Stimulated activated naive CD8-positive, alpha-beta T cell treated with anti-CD3 and anti-CD28 coated beads, Interleukin-15, Interleukin-2, amounts not matched to agents 100 ng/mL and 50 ng/mL, for 24 hours (primary cell): Measurements from ENCODE around the gene TENM4.

Experiments used
- H3K27ac Mint-ChIP-seq: one replicate; pipeline ENCODE4 v1.8.0; 2021; ENCODE audit warnings: mild to moderate bottlenecking, mixed read lengths
- H3K27me3 Mint-ChIP-seq: one replicate; pipeline ENCODE4 v1.8.0; 2021; ENCODE audit warnings: mixed read lengths
- H3K36me3 Mint-ChIP-seq: one replicate; pipeline ENCODE4 v1.8.0; 2021; ENCODE audit warnings: low read depth, mixed read lengths
- H3K4me1 Mint-ChIP-seq: one replicate; pipeline ENCODE4 v1.8.0; 2021; ENCODE audit warnings: low read depth, mixed read lengths
- H3K4me3 Mint-ChIP-seq: one replicate; pipeline ENCODE4 v1.8.0; 2021; ENCODE audit warnings: mild to moderate bottlenecking, mixed read lengths
- H3K9me3 Mint-ChIP-seq: one replicate; pipeline ENCODE4 v1.8.0; 2021; ENCODE audit warnings: mixed read lengths

The TENM4 gene

DNA sequence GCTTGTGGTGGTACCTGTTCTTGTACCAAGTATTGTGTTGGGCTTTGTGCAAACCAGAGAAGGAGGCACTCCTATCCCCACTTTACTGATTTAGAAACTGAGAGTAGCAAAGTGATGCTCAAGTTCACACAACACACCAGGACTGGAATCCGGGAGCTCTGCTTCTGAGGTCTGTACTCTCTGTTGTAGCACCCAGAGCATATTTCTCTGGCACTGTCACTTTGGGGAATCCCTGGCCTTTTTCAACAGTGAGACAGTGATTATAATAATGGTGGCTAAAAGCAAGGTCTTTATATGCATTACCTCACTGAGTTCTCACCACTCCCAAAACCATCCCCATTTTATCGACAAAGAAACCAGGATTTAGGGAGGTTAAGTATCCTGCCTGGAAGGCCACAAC is 362.4 kb downstream of the TENM4 start:
- Mint-ChIP-seq H3K36me3 (no peaks in the 10 kb centered on the region), H3K27ac (no peak overlapping the region), H3K9me3 (peaks cover 6% of the 10 kb centered on the region), H3K4me1 (no peaks in the 10 kb centered on the region), H3K4me3 (no peak overlapping the region), H3K27me3 (peaks cover 4% of the 10 kb centered on the region)

DNA sequence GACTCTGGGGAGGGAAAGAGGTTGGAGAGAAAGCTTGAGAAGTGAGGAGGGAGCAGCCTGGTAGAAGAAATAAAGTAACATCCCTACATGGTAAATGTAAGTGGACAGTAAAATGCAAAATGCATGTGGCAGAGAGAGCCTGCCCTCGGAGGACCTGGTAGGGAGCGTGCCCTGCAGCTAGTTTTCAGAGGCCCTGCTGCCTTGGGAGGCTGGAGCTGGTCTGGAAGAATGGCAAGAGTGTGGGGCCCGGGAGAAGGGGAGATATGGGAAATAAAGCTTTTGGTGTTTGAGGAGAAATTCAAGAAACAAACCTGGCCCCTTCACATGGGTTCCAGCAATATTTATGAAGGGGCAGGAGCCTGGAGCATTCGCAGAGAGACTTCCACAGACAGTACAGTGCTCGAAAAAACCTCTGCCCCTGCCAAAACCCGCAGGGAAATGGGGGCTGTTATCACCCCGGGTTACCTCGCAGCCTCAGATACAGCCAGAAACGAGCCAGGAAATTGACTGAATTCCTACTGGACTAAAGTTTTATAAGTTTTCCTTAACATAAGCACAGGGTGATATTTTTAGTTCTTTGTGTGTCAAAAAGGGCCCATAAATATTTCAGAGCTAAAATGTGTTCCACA is 363.0 kb downstream of the TENM4 start:
- no peaks in the 10 kb centered on the region for H3K4me1 Mint-ChIP-seq
- no peak overlapping the region for H3K4me3 Mint-ChIP-seq
- H3K27me3 Mint-ChIP-seq: peaks cover 7% of the 10 kb centered on the region
- H3K27ac Mint-ChIP-seq: no peak overlapping the region
- peaks cover 6% of the 10 kb centered on the region for H3K9me3 Mint-ChIP-seq
- H3K36me3 Mint-ChIP-seq: no peaks in the 10 kb centered on the region

DNA sequence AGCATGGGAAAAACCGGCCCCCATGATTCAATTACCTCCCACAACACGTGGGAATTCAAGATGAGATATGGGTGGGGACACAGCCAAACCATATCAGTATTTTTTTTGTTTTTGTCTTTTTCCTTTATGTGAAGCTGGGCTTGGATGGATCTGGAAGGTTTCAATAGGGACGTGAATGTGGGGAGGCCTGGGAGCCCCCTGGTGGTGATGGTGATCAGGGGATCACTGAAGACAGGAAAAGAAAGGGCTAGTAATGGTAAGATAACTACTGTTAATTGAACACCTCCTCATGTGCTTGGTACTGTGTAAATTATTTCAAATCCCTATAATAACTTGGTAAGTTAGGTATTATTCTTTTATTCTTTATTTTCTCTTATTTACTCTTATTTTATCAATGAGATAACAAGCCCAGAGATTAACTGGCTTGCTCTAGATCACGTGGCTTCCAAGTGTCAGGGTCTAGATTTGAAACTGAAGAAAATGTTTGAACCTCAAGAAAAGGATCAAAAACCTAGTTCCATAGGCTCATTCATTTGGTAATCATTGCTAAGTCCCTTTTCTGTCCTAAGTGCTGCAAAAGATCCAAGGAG is 364.2 kb downstream of the TENM4 start:
- H3K36me3 Mint-ChIP-seq: no peaks in the 10 kb centered on the region
- peaks cover 7% of the 10 kb centered on the region for H3K27me3 Mint-ChIP-seq
- H3K9me3 Mint-ChIP-seq: peaks cover 6% of the 10 kb centered on the region
- no peak overlapping the region for H3K4me3 Mint-ChIP-seq
- H3K4me1 Mint-ChIP-seq: no peaks in the 10 kb centered on the region
- H3K27ac Mint-ChIP-seq: no peak overlapping the region

DNA sequence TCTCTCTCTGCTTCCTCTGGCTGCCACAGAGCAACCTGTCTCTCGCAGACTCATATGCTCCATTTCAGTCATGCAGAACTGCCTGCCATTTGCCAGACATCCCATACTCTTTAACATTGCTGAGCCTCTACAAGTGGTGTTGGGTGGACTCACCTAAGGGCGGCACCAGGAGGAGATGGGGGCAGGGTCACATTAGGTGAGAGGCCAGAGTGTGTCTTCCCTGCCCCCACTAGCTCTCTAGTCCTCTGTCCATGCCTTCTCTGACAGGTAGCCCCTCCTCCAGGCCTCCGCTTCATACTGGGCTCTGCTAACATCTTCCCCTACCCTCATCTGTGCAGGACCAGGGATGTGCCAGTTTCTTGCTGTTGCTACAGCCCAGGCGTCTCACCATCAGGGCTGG is 366.3 kb downstream of the TENM4 start:
- no peak overlapping the region for H3K27ac Mint-ChIP-seq
- no peaks in the 10 kb centered on the region for H3K36me3 Mint-ChIP-seq
- no peak overlapping the region for H3K4me3 Mint-ChIP-seq
- peaks cover 7% of the 10 kb centered on the region for H3K27me3 Mint-ChIP-seq
- H3K4me1 Mint-ChIP-seq: no peaks in the 10 kb centered on the region
- peaks cover 6% of the 10 kb centered on the region for H3K9me3 Mint-ChIP-seq

DNA sequence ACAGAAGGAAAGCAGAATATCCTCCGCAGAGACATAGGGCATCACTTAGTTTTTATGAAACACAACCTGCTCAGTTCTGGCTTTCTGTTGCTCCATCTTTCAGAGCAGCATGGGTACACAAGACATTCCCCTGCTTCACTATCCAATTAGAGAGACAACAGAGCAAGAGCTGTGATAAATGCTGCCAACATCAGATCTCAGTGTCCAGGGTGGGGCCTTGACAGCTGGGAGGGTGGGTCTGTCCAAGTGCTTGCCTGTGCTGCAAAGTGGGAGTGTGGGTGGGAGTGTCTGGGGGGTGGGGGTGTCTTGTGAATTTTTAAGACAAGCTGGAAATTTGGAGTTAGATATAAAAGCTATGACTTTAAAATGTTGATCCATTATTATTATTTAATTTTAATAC is 369.6 kb downstream of the TENM4 start:
- H3K9me3 Mint-ChIP-seq: peaks cover 2% of the 10 kb centered on the region
- no peak overlapping the region for H3K27ac Mint-ChIP-seq
- H3K4me3 Mint-ChIP-seq: no peak overlapping the region
- no peaks in the 10 kb centered on the region for H3K4me1 Mint-ChIP-seq
- peaks cover 9% of the 10 kb centered on the region for H3K27me3 Mint-ChIP-seq
- H3K36me3 Mint-ChIP-seq: no peaks in the 10 kb centered on the region

DNA sequence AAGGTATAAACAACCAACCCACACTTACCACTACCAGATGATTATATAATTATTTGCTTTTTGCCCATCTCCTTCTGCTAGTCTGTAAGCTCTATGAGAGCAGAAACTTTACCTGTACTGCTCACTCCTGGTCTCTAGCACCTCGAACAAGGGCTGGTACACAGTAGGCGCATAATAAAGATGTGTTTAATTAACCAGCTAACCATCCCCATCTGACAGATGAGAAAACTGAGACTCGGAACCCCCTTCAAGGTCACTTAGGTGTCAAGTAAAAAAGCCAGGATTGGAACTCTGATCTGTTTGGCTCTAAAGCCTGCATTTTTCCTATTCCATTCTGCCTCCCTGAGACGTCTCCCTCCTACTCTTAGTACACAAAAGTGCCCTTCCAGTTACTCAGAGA is 370.3 kb downstream of the TENM4 start:
- Mint-ChIP-seq H3K4me1 (no peaks in the 10 kb centered on the region), H3K4me3 (no peak overlapping the region), H3K27me3 (peaks cover 9% of the 10 kb centered on the region), H3K36me3 (no peaks in the 10 kb centered on the region), H3K9me3 (no peaks in the 10 kb centered on the region), H3K27ac (no peak overlapping the region)

DNA sequence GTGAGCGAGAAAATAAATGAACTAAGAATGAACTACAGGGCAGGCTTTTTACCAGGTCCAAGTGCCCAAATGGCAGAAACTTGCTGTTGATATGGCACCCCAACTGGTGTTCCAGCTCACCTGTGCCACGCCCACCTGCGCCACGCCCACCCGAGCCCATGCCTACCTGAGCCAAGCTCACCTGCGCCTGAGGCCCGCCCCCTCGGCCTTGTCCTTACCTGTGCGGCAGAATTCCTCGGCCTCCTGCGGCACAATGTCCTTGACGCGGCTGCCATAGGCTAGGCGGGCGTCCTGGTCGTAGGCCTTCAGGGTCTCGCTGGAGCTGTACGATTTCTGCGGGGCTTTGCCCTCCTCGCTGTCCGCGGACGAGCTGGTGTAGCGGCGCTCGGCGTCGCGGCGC is 371.3 kb downstream of the TENM4 start:
- H3K27ac Mint-ChIP-seq: no peak overlapping the region
- H3K9me3 Mint-ChIP-seq: no peaks in the 10 kb centered on the region
- no peak overlapping the region for H3K4me3 Mint-ChIP-seq
- H3K36me3 Mint-ChIP-seq: no peaks in the 10 kb centered on the region
- H3K4me1 Mint-ChIP-seq: no peaks in the 10 kb centered on the region
- peaks cover 9% of the 10 kb centered on the region for H3K27me3 Mint-ChIP-seq

DNA sequence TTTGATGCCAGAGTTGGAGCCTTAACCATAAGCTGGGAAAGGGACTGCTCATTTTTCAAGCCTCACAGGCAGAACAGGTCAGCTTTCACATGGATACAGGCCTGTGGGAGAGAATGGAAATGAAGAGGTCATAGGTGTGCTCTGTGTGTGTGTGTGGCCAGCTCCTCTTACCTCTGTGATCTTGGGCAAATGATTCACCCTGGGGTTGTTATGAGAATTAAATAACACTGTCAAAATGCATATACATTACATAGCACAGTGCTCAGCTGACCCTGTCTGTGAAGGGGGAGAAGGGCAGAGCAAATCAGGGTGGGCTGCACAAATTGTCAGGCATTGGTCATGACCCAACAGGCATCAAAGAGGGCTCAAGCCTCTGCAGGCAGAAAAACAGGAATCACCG is 372.5 kb downstream of the TENM4 start:
- H3K4me3 Mint-ChIP-seq: no peak overlapping the region
- H3K9me3 Mint-ChIP-seq: no peaks in the 10 kb centered on the region
- peaks cover 9% of the 10 kb centered on the region for H3K27me3 Mint-ChIP-seq
- H3K27ac Mint-ChIP-seq: peak overlapping the region; percentile 10
- no peaks in the 10 kb centered on the region for H3K36me3 Mint-ChIP-seq
- H3K4me1 Mint-ChIP-seq: no peaks in the 10 kb centered on the region

DNA sequence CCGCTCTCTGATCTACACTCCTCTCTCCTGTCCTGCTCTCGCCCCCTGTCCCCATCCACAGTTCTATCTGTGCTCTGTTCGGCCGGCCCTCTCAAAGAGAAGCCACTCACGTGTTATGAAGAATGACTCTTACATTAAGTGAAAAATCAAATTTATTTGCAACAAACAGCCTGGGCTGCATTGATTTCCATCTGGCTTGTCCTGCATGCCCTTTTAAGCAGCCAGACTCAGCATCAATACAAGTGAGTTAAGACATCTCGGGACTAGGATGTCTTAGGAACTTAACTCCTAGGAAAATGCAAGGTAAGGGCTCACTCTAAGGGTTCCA is 373.5 kb downstream of the TENM4 start:
- Mint-ChIP-seq H3K36me3 (no peaks in the 10 kb centered on the region), H3K27me3 (peaks cover 6% of the 10 kb centered on the region), H3K9me3 (no peaks in the 10 kb centered on the region), H3K27ac (no peak overlapping the region), H3K4me3 (no peak overlapping the region), H3K4me1 (no peaks in the 10 kb centered on the region)

DNA sequence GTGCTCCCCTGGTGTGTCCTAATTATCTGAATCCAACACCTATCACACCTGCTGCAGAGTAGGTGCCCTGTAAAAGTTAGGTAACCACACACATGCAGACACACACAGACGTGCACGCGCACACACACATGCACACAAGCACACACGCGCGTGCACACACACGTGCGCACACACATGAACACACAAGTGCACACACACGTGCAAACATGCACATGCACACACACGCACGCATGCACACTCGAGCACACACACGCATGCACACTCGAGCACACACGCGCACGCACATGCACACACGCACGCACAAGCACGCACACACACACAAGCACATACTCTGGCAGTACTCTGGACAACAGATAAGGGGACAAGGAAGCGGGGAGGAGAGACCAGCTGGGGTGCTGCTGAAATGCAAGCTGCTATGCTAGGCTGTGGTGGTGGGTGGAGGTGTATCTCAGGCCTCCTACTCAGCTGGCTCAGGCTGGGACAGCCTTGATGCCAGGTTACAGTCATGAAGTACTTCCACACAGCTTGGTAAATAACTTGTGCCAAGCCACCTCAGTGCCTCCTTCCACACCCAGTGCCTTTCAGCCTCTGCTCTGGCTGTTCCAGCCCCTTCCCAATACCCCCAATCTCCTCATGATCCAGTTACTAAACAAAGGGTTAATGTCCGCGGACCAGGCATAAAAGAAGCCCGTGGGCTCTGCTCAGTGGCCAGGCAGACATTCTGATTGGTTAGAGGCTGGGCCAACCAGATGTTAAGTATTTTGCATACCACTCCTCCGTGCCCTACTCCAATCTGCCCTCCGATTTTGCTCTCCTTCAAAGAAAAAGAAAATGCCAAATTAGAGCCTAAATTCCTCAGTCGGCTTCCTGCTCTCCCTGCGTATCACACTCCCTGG is 374.1 kb downstream of the TENM4 start:
- Mint-ChIP-seq H3K4me1 (no peaks in the 10 kb centered on the region), H3K27me3 (peaks cover 6% of the 10 kb centered on the region), H3K36me3 (no peaks in the 10 kb centered on the region), H3K9me3 (no peaks in the 10 kb centered on the region), H3K27ac (no peak overlapping the region), H3K4me3 (no peak overlapping the region)

DNA sequence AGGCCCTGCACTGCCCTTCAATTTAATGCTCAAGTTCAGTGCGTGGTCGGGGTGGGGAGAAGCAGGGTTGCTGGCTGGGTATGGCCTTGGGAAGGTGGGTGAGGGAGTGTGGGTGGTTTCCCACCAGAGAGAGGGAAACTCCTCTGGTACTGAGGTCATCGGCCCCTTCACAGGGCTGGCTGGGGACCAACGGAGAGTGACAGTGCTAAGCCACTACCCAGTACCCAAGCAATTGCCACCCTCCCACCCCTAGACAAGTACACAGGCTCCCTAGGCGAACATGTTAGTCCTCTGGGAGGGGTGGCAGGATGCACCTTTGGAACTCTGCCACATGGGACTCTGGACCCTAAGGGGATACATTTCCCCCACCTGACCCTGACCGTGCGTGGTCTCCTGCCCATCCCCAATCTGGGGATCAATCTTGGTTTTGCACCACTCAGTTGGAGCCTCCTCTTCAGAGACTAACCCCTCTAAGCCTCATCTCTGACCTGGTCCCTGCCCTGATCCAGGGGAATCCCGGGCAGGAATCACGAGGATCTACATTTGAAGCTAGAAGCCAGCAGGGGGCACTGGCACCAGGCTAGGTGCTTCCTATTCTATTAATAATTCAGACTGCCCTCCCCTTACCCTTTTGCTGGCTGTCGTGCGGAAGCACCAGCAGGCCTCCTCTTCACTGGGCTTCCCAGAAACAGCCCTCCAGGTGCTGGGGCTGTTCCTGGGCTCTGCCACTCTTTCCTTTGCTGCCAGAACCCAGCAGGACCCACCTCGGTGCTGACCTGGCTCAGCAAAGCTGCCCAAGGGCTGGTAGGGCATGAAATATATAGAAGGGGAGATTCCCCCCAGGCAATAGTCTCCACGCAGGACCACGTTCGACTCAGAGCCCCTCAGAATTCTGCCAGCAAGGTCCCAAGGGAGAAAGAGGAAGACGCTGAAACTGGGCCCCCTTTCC is 377.7 kb downstream of the TENM4 start:
- Mint-ChIP-seq H3K27me3 (peaks cover under 1% of the 10 kb centered on the region), H3K27ac (no peak overlapping the region), H3K4me1 (no peaks in the 10 kb centered on the region), H3K9me3 (no peaks in the 10 kb centered on the region), H3K36me3 (no peaks in the 10 kb centered on the region), H3K4me3 (no peak overlapping the region)

DNA sequence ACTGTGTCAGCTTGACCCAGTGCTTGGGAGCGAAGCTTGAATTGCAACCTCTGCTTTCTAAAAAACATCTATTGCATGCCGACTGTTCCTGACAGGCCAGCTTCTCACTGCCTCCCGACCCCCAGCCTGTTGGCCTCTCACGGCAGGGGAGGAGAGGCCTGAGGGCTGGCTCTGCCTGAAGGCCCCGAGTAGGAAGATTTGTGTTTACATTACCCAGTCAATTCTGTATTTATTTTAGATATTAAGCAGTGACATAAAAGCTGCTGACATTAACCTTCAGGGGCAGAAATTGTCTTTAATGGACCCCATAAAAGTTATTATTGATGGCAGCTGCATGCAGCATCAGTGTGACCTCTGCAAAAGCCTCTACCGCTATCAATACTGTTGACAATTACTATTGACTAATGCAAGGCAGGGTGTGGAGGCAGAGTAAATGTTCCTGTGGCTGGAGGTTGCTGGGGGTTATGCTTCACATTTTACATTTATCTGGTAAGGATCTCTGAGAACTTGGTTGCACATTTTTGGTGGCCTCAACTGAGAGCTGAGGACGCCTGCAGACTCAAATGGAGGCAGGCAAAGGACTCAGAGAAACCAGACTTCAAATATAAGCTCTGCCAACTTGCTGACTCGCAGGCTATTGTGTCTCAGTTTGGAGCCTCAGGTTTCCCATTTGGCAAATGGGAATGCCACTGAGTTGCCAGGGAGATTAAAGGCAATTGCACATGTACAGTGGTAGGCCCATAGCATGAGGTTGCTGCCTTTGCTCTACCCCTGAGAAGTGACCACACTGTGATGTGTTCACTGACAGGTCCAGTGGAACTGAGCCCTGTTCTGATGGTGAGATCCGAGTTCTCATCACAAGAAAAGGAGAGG is 380.5 kb downstream of the TENM4 start:
- no peak overlapping the region for H3K4me3 Mint-ChIP-seq
- H3K4me1 Mint-ChIP-seq: no peaks in the 10 kb centered on the region
- no peak overlapping the region for H3K27ac Mint-ChIP-seq
- peaks cover 3% of the 10 kb centered on the region for H3K27me3 Mint-ChIP-seq
- no peaks in the 10 kb centered on the region for H3K9me3 Mint-ChIP-seq
- H3K36me3 Mint-ChIP-seq: no peaks in the 10 kb centered on the region

DNA sequence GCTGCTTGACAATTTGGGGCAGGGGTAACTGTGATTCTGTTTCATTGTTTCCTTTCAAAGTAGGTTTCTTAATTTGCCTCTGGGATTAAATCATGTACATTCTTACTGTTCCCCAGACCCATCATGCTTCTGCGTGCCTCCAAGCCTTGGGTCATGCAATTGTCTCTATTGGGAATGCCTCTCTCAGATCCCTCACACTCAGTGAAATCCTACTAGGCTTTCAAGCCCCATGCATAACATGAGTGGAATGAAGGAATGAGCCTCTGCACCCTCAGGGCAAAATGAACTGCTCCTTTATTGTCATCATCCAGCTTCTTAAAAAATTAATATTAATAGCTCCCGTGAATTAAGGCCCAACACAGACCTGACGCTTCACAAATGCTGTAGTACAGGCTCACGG is 381.7 kb downstream of the TENM4 start:
- no peaks in the 10 kb centered on the region for H3K36me3 Mint-ChIP-seq
- H3K27ac Mint-ChIP-seq: no peak overlapping the region

More for the DNA sequence above, 381.7 kb downstream of the TENM4 start:
- H3K4me3 Mint-ChIP-seq: no peak overlapping the region
- peaks cover 3% of the 10 kb centered on the region for H3K27me3 Mint-ChIP-seq
- H3K9me3 Mint-ChIP-seq: no peaks in the 10 kb centered on the region
- H3K4me1 Mint-ChIP-seq: no peaks in the 10 kb centered on the region
